H9 (cell line): Measurements from ENCODE around the gene ZDHHC17. TPM values are rescaled to one million over a fixed set of nuclear protein-coding genes. Genes with fewer than 3 reads are reported as not detected.

Experiments used
- DNase-seq: peaks from one replicate; pipeline ENCODE4 v3.0.0-alpha.2; 2017
- H2AFZ ChIP-seq: one replicate; pipeline ENCODE4 v1.6.1; 2013; ENCODE audit warnings: mild to moderate bottlenecking, low read length, control low read depth, moderate library complexity
- H2AK5ac ChIP-seq: 2 replicates; pipeline ENCODE4 v1.6.1; 2013; ENCODE audit warnings: low read length, control low read depth, mixed read lengths; ENCODE audit not compliant: insufficient read length
- H2BK120ac ChIP-seq: one replicate; pipeline ENCODE4 v1.6.1; 2013; ENCODE audit warnings: low read depth, mild to moderate bottlenecking, low read length, control low read depth, inconsistent platforms; ENCODE audit not compliant: poor library complexity, severe bottlenecking
- H2BK12ac ChIP-seq: 2 replicates; pipeline ENCODE4 v1.6.1; 2013; ENCODE audit warnings: low read length, control low read depth, mixed read lengths, low read depth; ENCODE audit not compliant: insufficient read length
- H2BK15ac ChIP-seq: 2 replicates; pipeline ENCODE4 v1.6.1; 2013; ENCODE audit warnings: low read depth, low read length, control low read depth
- H2BK20ac ChIP-seq: one replicate; pipeline ENCODE4 v1.6.1; 2013; ENCODE audit warnings: low read depth, mild to moderate bottlenecking, low read length, control low read depth, inconsistent platforms; ENCODE audit not compliant: poor library complexity, severe bottlenecking
- H2BK5ac ChIP-seq: 2 replicates; pipeline ENCODE4 v1.6.1; 2013; ENCODE audit warnings: low read length, control low read depth, mixed read lengths; ENCODE audit not compliant: insufficient read length
- H3K14ac ChIP-seq: 2 replicates; pipeline ENCODE4 v1.6.1; 2013; ENCODE audit warnings: low read length, control low read depth; ENCODE audit not compliant: insufficient read depth
- H3K18ac ChIP-seq: 2 replicates; pipeline ENCODE4 v1.6.1; 2013; ENCODE audit warnings: low read depth, mild to moderate bottlenecking, mixed read lengths, low read length, control low read depth; ENCODE audit not compliant: insufficient read length
- H3K23ac ChIP-seq: 2 replicates; pipeline ENCODE4 v1.6.1; 2013; ENCODE audit warnings: low read length, control low read depth, mixed read lengths, low read depth; ENCODE audit not compliant: insufficient read length
- H3K23me2 ChIP-seq: 2 replicates; pipeline ENCODE4 v1.6.1; 2013; ENCODE audit warnings: low read depth, mild to moderate bottlenecking, mixed read lengths, low read length, control low read depth; ENCODE audit not compliant: insufficient read length, poor library complexity, severe bottlenecking
- H3K27ac ChIP-seq: 2 replicates; pipeline ENCODE4 v1.5.1; 2013; ENCODE audit warnings: low read length, control low read depth, mixed read lengths, low read depth; ENCODE audit not compliant: insufficient read length
- H3K27me3 ChIP-seq: 2 replicates; pipeline ENCODE4 v1.6.1; 2013; ENCODE audit warnings: low read length, control low read depth, inconsistent platforms; ENCODE audit not compliant: insufficient read depth
- H3K4ac ChIP-seq: 2 replicates; pipeline ENCODE4 v1.6.1; 2013; ENCODE audit warnings: low read depth, mild to moderate bottlenecking, control low read depth, inconsistent platforms, low read length, moderate library complexity
- H3K4me1 ChIP-seq: 2 replicates; pipeline ENCODE4 v1.6.1; 2013; ENCODE audit warnings: low read length, control low read depth, inconsistent platforms; ENCODE audit not compliant: insufficient read depth
- H3K4me2 ChIP-seq: 2 replicates; pipeline ENCODE4 v1.6.1; 2013; ENCODE audit warnings: low read length, control low read depth, mixed read lengths; ENCODE audit not compliant: insufficient read length, insufficient read depth
- H3K56ac ChIP-seq: 2 replicates; pipeline ENCODE4 v1.6.1; 2013; ENCODE audit warnings: low read depth, mild to moderate bottlenecking, mixed read lengths, low read length, control low read depth; ENCODE audit not compliant: insufficient read length
- H3K79me1 ChIP-seq: 2 replicates; pipeline ENCODE4 v1.6.1; 2013; ENCODE audit warnings: low read depth, mild to moderate bottlenecking, moderate library complexity, low read length, control low read depth, inconsistent platforms; ENCODE audit not compliant: insufficient read depth, poor library complexity, severe bottlenecking
- H3K79me2 ChIP-seq: 2 replicates; pipeline ENCODE4 v1.6.1; 2013; ENCODE audit warnings: low read length, control low read depth, inconsistent platforms; ENCODE audit not compliant: insufficient read depth
- H3K9ac ChIP-seq: 2 replicates; pipeline ENCODE4 v1.6.1; 2013; ENCODE audit warnings: low read length, control low read depth, mixed read lengths; ENCODE audit not compliant: insufficient read length; ENCODE audit errors: extremely low read depth
- H3K9me3 ChIP-seq: one replicate; pipeline ENCODE4 v1.6.1; 2013; ENCODE audit warnings: low read depth, low read length, inconsistent platforms; ENCODE audit not compliant: control insufficient read depth
- H3T11ph ChIP-seq: one replicate; pipeline ENCODE4 v1.6.1; 2013; ENCODE audit warnings: mild to moderate bottlenecking, low read length, control low read depth, inconsistent platforms
- H4K20me1 ChIP-seq: one replicate; pipeline ENCODE4 v1.6.1; 2013; ENCODE audit not compliant: control insufficient read depth, insufficient read length, insufficient read depth
- H4K5ac ChIP-seq: 2 replicates; pipeline ENCODE4 v1.6.1; 2013; ENCODE audit warnings: low read depth, mild to moderate bottlenecking, mixed read lengths, low read length, control low read depth; ENCODE audit not compliant: insufficient read length
- H4K8ac ChIP-seq: replicated peaks from 2 replicates; pipeline ENCODE4 v1.6.1; 2013; ENCODE audit warnings: low read length, control low read depth, mixed read lengths, low read depth; ENCODE audit not compliant: insufficient read length
- H4K91ac ChIP-seq: 2 replicates; pipeline ENCODE4 v1.6.1; 2013; ENCODE audit warnings: low read depth, mild to moderate bottlenecking, moderate library complexity, mixed read lengths, low read length, control low read depth; ENCODE audit not compliant: insufficient read length
- H3K27ac Mint-ChIP-seq, 3 experiments: 2 replicates in 2 of 3; 3 replicates in 1 of 3; pipeline ENCODE4 v1.8.0; 2020 to 2021; ENCODE audit warnings: mixed read lengths in 3 of 3, mild to moderate bottlenecking in 1 of 3, moderate library complexity in 1 of 3
- H3K27me3 Mint-ChIP-seq: 2 replicates; pipeline ENCODE4 v1.8.0; 2021; ENCODE audit warnings: low read depth, mild to moderate bottlenecking, moderate library complexity, mixed read lengths
- H3K36me3 Mint-ChIP-seq, 3 experiments: 2 replicates in 2 of 3; 3 replicates in 1 of 3; pipeline ENCODE4 v1.8.0; 2020 to 2021; ENCODE audit warnings: low read depth in 3 of 3, mixed read lengths in 3 of 3; ENCODE audit not compliant: insufficient read depth in 1 of 3
- H3K4me1 Mint-ChIP-seq, 2 experiments: 2 replicates each; pipeline ENCODE4 v1.8.0; 2020; ENCODE audit warnings: mixed read lengths in 2 of 2
- H3K4me3 Mint-ChIP-seq, 2 experiments: 2 replicates in 1 of 2; 3 replicates in 1 of 2; pipeline ENCODE4 v1.8.0; 2020 to 2021; ENCODE audit warnings: mild to moderate bottlenecking in 2 of 2, mixed read lengths in 2 of 2, moderate library complexity in 1 of 2
- H3K9me3 Mint-ChIP-seq, 2 experiments: 2 replicates in 1 of 2; 3 replicates in 1 of 2; pipeline ENCODE4 v1.8.0; 2020; ENCODE audit warnings: mild to moderate bottlenecking in 2 of 2, mixed read lengths in 2 of 2, moderate library complexity in 1 of 2
- WGBS: extraction: QIAGEN DNeasy Blood & Tissue Kit; methylation state at CpG from one replicate; pipeline ENCODE4 v1.1.7; 2013; ENCODE audit warnings: missing lambda C conversion rate, low lambda C conversion rate, mixed read lengths; ENCODE audit not compliant: insufficient read length; ENCODE audit errors: extremely low coverage; 5-methylcytosine and 5-hydroxymethylcytosine counted together
- total RNA-seq: library from RNA; stranded (reverse); gene quantifications from 2 replicates; pipeline ENCODE4 v1.2.1, GENCODE V29; 2021
- TF ChIP-seq, protein P1 (sequence below): fragments of 200-600 bp; sonication (generic); conservative IDR thresholded peaks from 3 replicates; pipeline ENCODE4 v1.8.0; 2021; ENCODE audit warnings: antibody characterized with exemption, mild to moderate bottlenecking

ZDHHC17 gene
- total RNA-seq, 1 experiment from 2014 or later: 32.6 TPM

DNA sequence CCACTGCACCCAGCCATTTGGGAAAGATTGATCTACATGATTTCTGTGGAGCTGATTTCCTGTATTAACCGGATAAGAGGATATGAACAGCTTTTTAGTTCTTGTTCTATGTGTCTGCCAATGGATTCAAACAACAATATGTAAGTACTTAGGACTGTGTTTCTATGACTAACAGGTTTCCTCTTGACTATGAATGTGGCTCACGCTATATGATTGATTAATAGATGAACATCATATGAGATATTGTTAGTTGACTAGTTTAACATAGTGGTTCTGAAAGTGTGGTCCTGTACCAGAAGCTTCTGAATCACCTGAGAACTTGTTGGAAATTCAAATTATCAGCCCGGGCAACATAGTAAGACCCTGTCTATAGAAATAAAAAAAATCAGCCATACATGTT lies 127.7 kb downstream of the ZDHHC17 start:
- Histone ChIP-seq H3K27me3 (no peaks in the 10 kb centered on the region), H2AFZ (no peak overlapping the region), H3K4me2 (no peak overlapping the region), H3K23me2 (no peaks in the 10 kb centered on the region), H3K9me3 (no peaks in the 10 kb centered on the region), H3T11ph (no peak overlapping the region), H2BK5ac (no peak overlapping the region), H3K27ac (no peak overlapping the region), H3K9ac (no peak overlapping the region), H3K79me1 (no peaks in the 10 kb centered on the region), H2AK5ac (no peak overlapping the region), H3K4ac (no peak overlapping the region), H2BK20ac (no peak overlapping the region), H3K23ac (no peak overlapping the region), H3K4me1 (peaks cover 3% of the 10 kb centered on the region; the same call in 1 of the 2 replicates), H2BK15ac (no peak overlapping the region), H4K20me1 (no peaks in the 10 kb centered on the region), H4K8ac (no peak overlapping the region), H4K91ac (no peak overlapping the region), H3K18ac (no peak overlapping the region), H3K56ac (no peak overlapping the region), H3K14ac (no peak overlapping the region), H4K5ac (no peak overlapping the region), H2BK120ac (no peak overlapping the region), H3K79me2 (no peaks in the 10 kb centered on the region), H2BK12ac (no peak overlapping the region)
- H3K27ac Mint-ChIP-seq: no peak overlapping the region
- WGBS: no CpG with 5 or more reads among the region's 3 CpGs
- H3K36me3 Mint-ChIP-seq: peaks cover 6 to 16% (median 11%) of the 10 kb centered on the region in 3 experiments; a peak in 6 of 7 replicates
- H3K9me3 Mint-ChIP-seq: peaks cover 19 to 20% of the 10 kb centered on the region in 2 experiments
- no peaks in the 10 kb centered on the region for H3K27me3 Mint-ChIP-seq
- no peak overlapping the region for H3K4me3 Mint-ChIP-seq
- peaks cover 13 to 30% of the 10 kb centered on the region in 2 experiments for H3K4me1 Mint-ChIP-seq
- no peak for DNase-seq
- TF ChIP-seq, protein P1, sequence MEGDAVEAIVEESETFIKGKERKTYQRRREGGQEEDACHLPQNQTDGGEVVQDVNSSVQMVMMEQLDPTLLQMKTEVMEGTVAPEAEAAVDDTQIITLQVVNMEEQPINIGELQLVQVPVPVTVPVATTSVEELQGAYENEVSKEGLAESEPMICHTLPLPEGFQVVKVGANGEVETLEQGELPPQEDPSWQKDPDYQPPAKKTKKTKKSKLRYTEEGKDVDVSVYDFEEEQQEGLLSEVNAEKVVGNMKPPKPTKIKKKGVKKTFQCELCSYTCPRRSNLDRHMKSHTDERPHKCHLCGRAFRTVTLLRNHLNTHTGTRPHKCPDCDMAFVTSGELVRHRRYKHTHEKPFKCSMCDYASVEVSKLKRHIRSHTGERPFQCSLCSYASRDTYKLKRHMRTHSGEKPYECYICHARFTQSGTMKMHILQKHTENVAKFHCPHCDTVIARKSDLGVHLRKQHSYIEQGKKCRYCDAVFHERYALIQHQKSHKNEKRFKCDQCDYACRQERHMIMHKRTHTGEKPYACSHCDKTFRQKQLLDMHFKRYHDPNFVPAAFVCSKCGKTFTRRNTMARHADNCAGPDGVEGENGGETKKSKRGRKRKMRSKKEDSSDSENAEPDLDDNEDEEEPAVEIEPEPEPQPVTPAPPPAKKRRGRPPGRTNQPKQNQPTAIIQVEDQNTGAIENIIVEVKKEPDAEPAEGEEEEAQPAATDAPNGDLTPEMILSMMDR: no peak
